Measurements from ENCODE around the gene IRF2BP2.

Gene IRF2BP2

GRCh38 chr1:234554698-234555311 lies 55.2 kb downstream of the IRF2BP2 start:
- DNase-seq: no peak

All from stimulated activated naive CD4-positive, alpha-beta T cell treated with Interleukin-2 at 50 U/mL for 16 hours (primary cell).